ENCODE data around the gene SLC30A2. TPM values are rescaled to one million over a fixed set of nuclear protein-coding genes. Genes with fewer than 3 reads are reported as not detected.
"Not testable (repeated sequence)": the region's sequence is repeated elsewhere in the genome, so short reads cannot be mapped to it uniquely, and the experiment has no call there.

Gene SLC30A2, protein sequence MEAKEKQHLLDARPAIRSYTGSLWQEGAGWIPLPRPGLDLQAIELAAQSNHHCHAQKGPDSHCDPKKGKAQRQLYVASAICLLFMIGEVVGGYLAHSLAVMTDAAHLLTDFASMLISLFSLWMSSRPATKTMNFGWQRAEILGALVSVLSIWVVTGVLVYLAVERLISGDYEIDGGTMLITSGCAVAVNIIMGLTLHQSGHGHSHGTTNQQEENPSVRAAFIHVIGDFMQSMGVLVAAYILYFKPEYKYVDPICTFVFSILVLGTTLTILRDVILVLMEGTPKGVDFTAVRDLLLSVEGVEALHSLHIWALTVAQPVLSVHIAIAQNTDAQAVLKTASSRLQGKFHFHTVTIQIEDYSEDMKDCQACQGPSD
- total RNA-seq (not detected), polyA plus RNA-seq (not detected)
- long read RNA-seq, donor 1, result 0 reads
- long read RNA-seq, donor 2, result 0 reads

DNA sequence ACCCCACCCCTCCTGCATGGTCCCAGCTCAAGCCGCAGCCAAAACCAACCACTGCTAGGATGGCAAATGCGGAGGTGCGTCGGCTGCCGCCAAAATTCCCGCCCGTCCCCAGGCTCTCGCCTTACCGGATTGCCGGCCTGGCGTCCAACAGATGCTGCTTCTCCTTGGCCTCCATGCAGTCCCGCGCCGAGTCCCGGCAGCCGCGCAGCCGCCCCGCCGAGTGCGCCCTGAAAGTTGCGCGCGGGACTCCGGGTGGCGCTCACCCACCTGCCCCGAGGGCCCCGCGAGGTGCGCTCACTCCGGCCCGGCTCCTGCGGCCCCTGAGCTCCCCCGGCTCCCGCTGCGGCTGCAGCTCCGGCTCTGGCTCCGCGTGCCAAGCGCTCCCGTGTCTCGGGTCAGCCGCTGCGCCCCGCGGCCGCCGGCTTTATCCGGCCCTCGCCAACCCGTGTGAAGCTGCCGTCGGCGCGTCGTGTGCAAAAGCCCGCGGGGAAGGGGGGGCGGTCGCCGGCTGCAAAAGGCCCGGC, at the start of gene SLC30A2:
SLC30A2 (minus strand) TSS at position 397 of the 524 bp plus-strand sequence; CDS start at position 175, 222 bp downstream.
- H3K27ac ChIP-seq, result no peak within 1 kb of the TSS
- H3K27me3 ChIP-seq (replicated peaks in 1 of 7), result peaks cover 0 to 93% (median 44%) of the 10 kb centered on the region in 7 donors
- H3K4me3 ChIP-seq, result peak within 1 kb of the TSS in 4 of 8 donors; percentile 2 to 51 (median 12)
- H3K4me1 ChIP-seq, result peaks cover 4 to 15% (median 12%) of the 10 kb centered on the region in 6 donors
- H3K9me3 ChIP-seq, result no peaks in the 10 kb centered on the region
- intact Hi-C loops (cut with DNase I; ENCODE audit: low total_unique reads), result no loop called here
- TF ChIP-seq POLR2A (IDR thresholded peaks at IDR 0.05) (no peak), POLR2AphosphoS5 (IDR thresholded peaks at IDR 0.05) (no peak)
- TF ChIP-seq, protein P1, sequence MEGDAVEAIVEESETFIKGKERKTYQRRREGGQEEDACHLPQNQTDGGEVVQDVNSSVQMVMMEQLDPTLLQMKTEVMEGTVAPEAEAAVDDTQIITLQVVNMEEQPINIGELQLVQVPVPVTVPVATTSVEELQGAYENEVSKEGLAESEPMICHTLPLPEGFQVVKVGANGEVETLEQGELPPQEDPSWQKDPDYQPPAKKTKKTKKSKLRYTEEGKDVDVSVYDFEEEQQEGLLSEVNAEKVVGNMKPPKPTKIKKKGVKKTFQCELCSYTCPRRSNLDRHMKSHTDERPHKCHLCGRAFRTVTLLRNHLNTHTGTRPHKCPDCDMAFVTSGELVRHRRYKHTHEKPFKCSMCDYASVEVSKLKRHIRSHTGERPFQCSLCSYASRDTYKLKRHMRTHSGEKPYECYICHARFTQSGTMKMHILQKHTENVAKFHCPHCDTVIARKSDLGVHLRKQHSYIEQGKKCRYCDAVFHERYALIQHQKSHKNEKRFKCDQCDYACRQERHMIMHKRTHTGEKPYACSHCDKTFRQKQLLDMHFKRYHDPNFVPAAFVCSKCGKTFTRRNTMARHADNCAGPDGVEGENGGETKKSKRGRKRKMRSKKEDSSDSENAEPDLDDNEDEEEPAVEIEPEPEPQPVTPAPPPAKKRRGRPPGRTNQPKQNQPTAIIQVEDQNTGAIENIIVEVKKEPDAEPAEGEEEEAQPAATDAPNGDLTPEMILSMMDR (IDR thresholded peaks at IDR 0.05 in 8 of 11, conservative IDR thresholded peaks at IDR 0.05 in 3 of 11), result no peak
- no peaks in the 10 kb centered on the region for H3K36me3 ChIP-seq
- DNase-seq, result no peak
- WGBS, 5 donors, result 0 to 2% (median 1%) methylated on average over 15 to 62 of the region's 62 CpGs

DNA sequence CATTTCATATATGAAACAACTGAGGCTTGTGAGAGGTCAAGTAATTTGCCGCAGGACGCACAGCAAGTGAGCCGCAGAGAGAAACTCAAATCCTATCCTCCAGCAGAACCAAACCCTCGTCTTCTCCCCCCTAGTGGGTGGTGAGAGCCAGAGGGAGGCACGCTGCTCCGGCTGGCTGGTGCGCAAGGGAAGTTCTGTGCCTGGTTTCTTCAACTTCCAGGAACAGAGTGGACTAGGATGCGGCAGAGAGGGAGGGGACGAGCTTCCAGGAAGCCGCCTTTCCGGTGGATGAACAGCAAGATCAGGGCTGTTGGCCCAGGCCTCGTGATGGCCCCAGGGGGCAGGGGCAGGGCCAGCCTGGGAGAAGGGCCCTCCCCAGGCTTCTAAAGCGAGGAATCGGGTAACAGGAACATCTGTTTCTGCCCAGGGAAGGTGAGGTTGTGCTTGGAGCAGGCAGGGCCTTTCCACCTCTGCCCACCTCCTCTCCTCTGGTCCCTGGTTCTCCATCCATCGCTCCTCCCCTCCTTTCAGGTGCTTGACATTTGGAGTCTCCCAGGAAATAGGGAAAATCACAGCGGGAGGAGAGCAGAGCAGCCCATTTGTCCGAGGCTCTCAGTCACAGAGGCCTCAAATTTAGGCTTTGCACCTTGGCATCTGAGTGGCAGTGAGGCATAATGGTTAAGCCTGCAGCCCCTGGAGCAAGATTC, 48.9 kb upstream of the SLC30A2 start:
- intact Hi-C loops (cut with DNase I; ENCODE audit: low total_unique reads), result no loop called here
- no peaks in the 10 kb centered on the region for H3K36me3 ChIP-seq
- TF ChIP-seq, protein P1 (IDR thresholded peaks at IDR 0.05 in 8 of 11, conservative IDR thresholded peaks at IDR 0.05 in 3 of 11), result peak in 4 of 11 experiments; percentile 11 to 37 (median 18)
- TF ChIP-seq POLR2A (IDR thresholded peaks at IDR 0.05), result no peak
- TF ChIP-seq POLR2AphosphoS5 (IDR thresholded peaks at IDR 0.05), result peak; percentile 75 to 81 (median 80)
- H3K27ac ChIP-seq, result peak overlapping the region in 6 of 8 donors; percentile 10 to 59 (median 51)
- H3K4me1 ChIP-seq, result peaks cover 0 to 18% (median 9%) of the 10 kb centered on the region in 6 donors
- peak; percentile 77 for DNase-seq
- WGBS, 5 donors, result 45 to 59% (median 48%) methylated on average over 15 to 17 of the region's 17 CpGs
- H3K9me3 ChIP-seq, result no peaks in the 10 kb centered on the region
- H3K27me3 ChIP-seq (replicated peaks in 1 of 7), result peaks cover 0 to 29% (median 0%) of the 10 kb centered on the region in 7 donors
- H3K4me3 ChIP-seq, result no peak overlapping the region

DNA sequence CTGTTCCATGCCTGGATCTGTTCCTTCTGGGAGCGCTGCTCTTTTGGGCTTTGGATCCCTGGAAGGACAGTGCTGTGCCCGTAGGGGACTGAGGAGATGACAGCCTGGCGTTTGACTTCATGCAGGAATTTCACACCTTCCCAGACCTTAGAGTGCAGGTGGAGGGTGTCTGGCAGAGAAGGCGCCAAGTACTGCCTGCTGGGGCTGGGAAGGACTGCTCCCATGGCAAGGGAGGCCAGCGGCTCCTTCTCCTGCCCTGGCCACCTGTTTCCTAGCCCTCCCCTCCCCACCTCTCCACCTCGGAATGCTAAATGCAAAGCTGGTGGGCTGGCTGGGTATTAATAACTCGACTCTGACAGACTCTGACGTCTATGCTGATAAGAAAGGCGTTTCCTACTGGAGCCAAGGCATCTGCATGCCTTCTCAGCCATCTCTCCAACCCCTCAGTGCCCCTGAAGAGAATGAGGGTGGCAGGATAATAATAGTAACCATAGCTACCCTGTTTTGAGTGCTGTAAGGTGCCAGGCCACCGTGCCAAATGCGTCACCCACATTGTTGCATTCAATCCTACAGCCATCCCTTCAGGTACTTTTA, 48.3 kb upstream of the SLC30A2 start:
- TF ChIP-seq POLR2A (IDR thresholded peaks at IDR 0.05) (no peak), POLR2AphosphoS5 (IDR thresholded peaks at IDR 0.05) (no peak)
- TF ChIP-seq, protein P1 (IDR thresholded peaks at IDR 0.05 in 8 of 11, conservative IDR thresholded peaks at IDR 0.05 in 3 of 11), result no peak
- Histone ChIP-seq H3K9me3 (no peaks in the 10 kb centered on the region), H3K27ac (peak overlapping the region in 3 of 8 donors; percentile 57 to 59 (median 58)), H3K27me3 (replicated peaks in 1 of 7) (peaks cover 0 to 36% (median 0%) of the 10 kb centered on the region in 7 donors), H3K4me1 (peaks cover 0 to 18% (median 9%) of the 10 kb centered on the region in 6 donors), H3K4me3 (no peak overlapping the region), H3K36me3 (no peaks in the 10 kb centered on the region)
- 34 to 48% (median 44%) methylated on average over 11 of the region's 11 CpGs for WGBS, 5 donors
- no peak for DNase-seq
- intact Hi-C loops (cut with DNase I; ENCODE audit: low total_unique reads), result no loop called here

DNA sequence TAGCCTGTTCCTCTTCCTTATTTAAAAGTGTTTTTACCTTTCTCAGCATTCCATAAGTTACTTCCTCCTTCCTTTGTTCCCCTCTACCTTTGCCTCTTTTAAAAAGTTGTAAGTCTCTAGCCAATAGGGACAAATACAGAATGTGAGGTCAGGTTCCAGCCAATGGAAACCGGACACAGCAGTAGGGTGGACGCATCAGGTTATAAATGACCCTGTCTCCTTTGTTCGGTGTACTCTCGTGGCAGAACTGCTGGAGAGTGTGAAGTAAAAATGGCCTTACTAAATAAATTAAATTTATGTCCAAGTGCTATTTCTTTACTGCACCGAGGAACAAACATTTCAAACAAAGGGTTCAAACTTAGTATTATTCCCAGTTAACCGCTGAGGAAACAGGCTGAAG, 47.7 kb upstream of the SLC30A2 start:
- Histone ChIP-seq H3K4me1 (peaks cover 0 to 18% (median 9%) of the 10 kb centered on the region in 6 donors), H3K27me3 (replicated peaks in 1 of 7) (peaks cover 0 to 41% (median 0%) of the 10 kb centered on the region in 7 donors)
- intact Hi-C loops (cut with DNase I; ENCODE audit: low total_unique reads); H3K27ac ChIP-seq; H3K9me3 ChIP-seq; H3K36me3 ChIP-seq; DNase-seq; H3K4me3 ChIP-seq: not testable (repeated sequence)
- WGBS, 5 donors, result 44 to 59% (median 53%) methylated on average over 6 of the region's 6 CpGs

Measured in spleen (tissue), 13 donors.